SK-N-SH (cell line): Measurements from ENCODE around the gene HEXD. TPM values are rescaled to one million over a fixed set of nuclear protein-coding genes. Genes with fewer than 3 reads are reported as not detected.

Experiments
- CTCF ChIA-PET: fragments of 300-600, 350-600 bp; formaldehyde crosslinking; extraction: SDS; loops from one replicate; lab custom pipeline; 2021; lab: Yijun Ruan, JAX
- POLR2A ChIA-PET: fragments of 350-600 bp; sonication (Branson Sonifier 250); formaldehyde crosslinking; extraction: SDS; loops from one replicate; lab custom pipeline; 2020; ENCODE audit warnings: antibody characterized with exemption, inconsistent platforms; lab: Yijun Ruan, JAX
- DNase-seq: peaks from one replicate; pipeline ENCODE4 v3.0.0; 2012
- H2AFZ ChIP-seq: fragments of 200-600 bp; sonication (generic); 2 replicates; pipeline ENCODE4 v1.8.1; 2016; ENCODE audit warnings: antibody characterized with exemption, mild to moderate bottlenecking, low read depth
- H3F3A ChIP-seq: fragments of 200-600 bp; sonication (generic); replicated peaks from 2 replicates; pipeline ENCODE3; 2016; ENCODE audit warnings: antibody characterized with exemption, mild to moderate bottlenecking; ENCODE audit not compliant: insufficient read depth
- H3K27ac ChIP-seq, 2 experiments: fragments of 200-500 bp in 1 of 2; fragments of 200-600 bp in 1 of 2; sonication (Bioruptor generic) in 1 of 2; sonication (generic), shearing (Covaris generic) in 1 of 2; 2 replicates each; pipeline versions ENCODE4 v1.5.1 to v1.6.1; 2014 to 2016; ENCODE audit warnings: low read depth in 2 of 2, inconsistent platforms in 1 of 2, low read length in 1 of 2, mild to moderate bottlenecking in 1 of 2, mixed read lengths in 1 of 2
- H3K27me3 ChIP-seq: fragments of 200-600 bp; sonication (generic), shearing (Covaris generic); 2 replicates; pipeline ENCODE4 v1.6.1; 2016; ENCODE audit warnings: mixed run types; ENCODE audit not compliant: insufficient read depth
- H3K36me3 ChIP-seq, 2 experiments: fragments of 200-500 bp in 1 of 2; fragments of 200-600 bp in 1 of 2; sonication (Bioruptor generic) in 1 of 2; sonication (generic) in 1 of 2; replicated peaks in 1 of 2; 2 replicates each; pipeline versions ENCODE3 to v1.5.1; 2014 to 2016; ENCODE audit warnings: low read length in 1 of 2, mild to moderate bottlenecking in 1 of 2; ENCODE audit not compliant: insufficient read depth in 2 of 2, control insufficient read depth in 1 of 2
- H3K4me1 ChIP-seq, 2 experiments: fragments of 200-500 bp in 1 of 2; fragments of 200-600 bp in 1 of 2; sonication (Bioruptor generic) in 1 of 2; sonication (generic), shearing (Covaris generic) in 1 of 2; 2 replicates each; pipeline versions ENCODE4 v1.5.1 to v1.6.1; 2014 to 2016; ENCODE audit warnings: low read depth in 1 of 2, low read length in 1 of 2, mixed run types in 1 of 2; ENCODE audit not compliant: insufficient read depth in 2 of 2, control insufficient read depth in 1 of 2
- H3K4me2 ChIP-seq: fragments of 200-600 bp; sonication (generic), shearing (Covaris generic); 2 replicates; pipeline ENCODE4 v1.6.1; 2017; ENCODE audit warnings: mixed run types
- H3K4me3 ChIP-seq, 2 experiments: fragments of 200-500 bp in 1 of 2; fragments of 200-600 bp in 1 of 2; sonication (Bioruptor generic) in 1 of 2; sonication (generic), shearing (Covaris generic) in 1 of 2; 2 replicates each; pipeline versions ENCODE4 v1.5.1 to v1.8.1; 2014 to 2016; ENCODE audit warnings: low read depth in 2 of 2, inconsistent platforms in 1 of 2, low read length in 1 of 2, mild to moderate bottlenecking in 1 of 2, mixed read lengths in 1 of 2, moderate library complexity in 1 of 2
- H3K79me2 ChIP-seq: fragments of 200-600 bp; sonication (generic); 2 replicates; pipeline ENCODE4 v1.8.1; 2017; ENCODE audit warnings: mild to moderate bottlenecking; ENCODE audit not compliant: insufficient read depth
- H3K9ac ChIP-seq: fragments of 200-600 bp; sonication (generic); 2 replicates; pipeline ENCODE4 v1.6.1; 2017; ENCODE audit warnings: mixed run types
- H3K9me2 ChIP-seq: fragments of 200-600 bp; sonication (generic); 2 replicates; pipeline ENCODE4 v1.6.1; 2017; ENCODE audit warnings: mixed run types
- H3K9me3 ChIP-seq: fragments of 200-600 bp; sonication (generic); 2 replicates; pipeline ENCODE4 v1.6.1; 2017; ENCODE audit warnings: mixed run types, mild to moderate bottlenecking, moderate library complexity
- H4K20me1 ChIP-seq: fragments of 200-600 bp; sonication (generic); 2 replicates; pipeline ENCODE4 v1.6.1; 2017; ENCODE audit warnings: mild to moderate bottlenecking, mixed run types; ENCODE audit not compliant: insufficient read depth
- EZH2phosphoT487 ChIP-seq: fragments of 200-600 bp; sonication (generic); IDR thresholded peaks from 2 replicates; pipeline ENCODE4 v1.6.1; 2017; ENCODE audit warnings: low read depth, mixed run types, mild to moderate bottlenecking, antibody characterized with exemption, moderate library complexity, borderline replicate concordance
- FOSL2 ChIP-seq: IDR thresholded peaks from 2 replicates; pipeline ENCODE4 v1.4.0; 2012; ENCODE audit warnings: low read depth, mild to moderate bottlenecking, moderate library complexity, borderline replicate concordance
- FOXM1 ChIP-seq: IDR thresholded peaks from 2 replicates; pipeline ENCODE4 v1.4.0; 2012; ENCODE audit warnings: low read depth, mild to moderate bottlenecking
- GATA2 ChIP-seq: sonication (generic); formaldehyde crosslinking; IDR thresholded peaks from 2 replicates; pipeline ENCODE4 v1.5.0; 2020; ENCODE audit warnings: mild to moderate bottlenecking, missing genetic modification reagents
- MEF2A ChIP-seq: IDR thresholded peaks from 2 replicates; pipeline ENCODE4 v1.4.0; 2012; ENCODE audit warnings: low read depth, borderline replicate concordance
- NFIC ChIP-seq: IDR thresholded peaks from 2 replicates; pipeline ENCODE4 v1.4.0; 2012; ENCODE audit warnings: borderline replicate concordance
- NRF1 ChIP-seq: IDR thresholded peaks from 2 replicates; pipeline ENCODE4 v1.6.1; 2012; ENCODE audit warnings: low read depth, mild to moderate bottlenecking, low read length
- POLR2AphosphoS5 ChIP-seq: IDR thresholded peaks from 2 replicates; pipeline ENCODE4 v1.6.1; 2012; ENCODE audit warnings: low read depth, low read length
- SIN3A ChIP-seq: IDR thresholded peaks from 2 replicates; pipeline ENCODE4 v1.6.1; 2012; ENCODE audit warnings: low read depth, mild to moderate bottlenecking, low read length, moderate library complexity, borderline replicate concordance
- SMC3 ChIP-seq: IDR thresholded peaks from 2 replicates; pipeline ENCODE4 v1.6.1; 2012; ENCODE audit warnings: low read depth, low read length, improper control_type of control experiment
- TAF1 ChIP-seq: IDR thresholded peaks from 2 replicates; pipeline ENCODE4 v1.6.1; 2012; ENCODE audit warnings: low read depth, mild to moderate bottlenecking, low read length, moderate library complexity, borderline replicate concordance
- TCF12 ChIP-seq: IDR thresholded peaks from 2 replicates; pipeline ENCODE4 v1.4.0; 2012
- WGBS: methylation state at CpG from one replicate; pipeline ENCODE4 v1.1.6; 2017; ENCODE audit warnings: low lambda C conversion rate; 5-methylcytosine and 5-hydroxymethylcytosine counted together
- polyA plus RNA-seq, 3 experiments: library from polyadenylated mRNA; depleted of rRNA; stranded (reverse); fragments of >200 nt; gene quantifications; 2 replicates each; pipeline ENCODE4 v1.2.3, GENCODE V29; 2012
- TF ChIP-seq, protein P1 (sequence below): IDR thresholded peaks from 2 replicates; pipeline ENCODE4 v1.6.1; 2012; ENCODE audit warnings: mild to moderate bottlenecking, low read depth, low read length, moderate library complexity
- TF ChIP-seq, protein P2 (sequence below): IDR thresholded peaks from 2 replicates; pipeline ENCODE4; 2012
- TF ChIP-seq, protein P3 (sequence below): IDR thresholded peaks from 2 replicates; pipeline ENCODE4 v1.4.0; 2012; ENCODE audit warnings: low read depth, borderline replicate concordance
- TF ChIP-seq, protein P4 (sequence below): fragments of 200-600 bp; sonication (generic); IDR thresholded peaks from 2 replicates; pipeline ENCODE4 v1.6.1; 2017; ENCODE audit warnings: antibody characterized with exemption, mild to moderate bottlenecking, moderate library complexity

The HEXD gene
- polyA plus RNA-seq, 1 of the 3 experiments (the other 2 are of a cell fraction) = 38.8 TPM

DNA sequence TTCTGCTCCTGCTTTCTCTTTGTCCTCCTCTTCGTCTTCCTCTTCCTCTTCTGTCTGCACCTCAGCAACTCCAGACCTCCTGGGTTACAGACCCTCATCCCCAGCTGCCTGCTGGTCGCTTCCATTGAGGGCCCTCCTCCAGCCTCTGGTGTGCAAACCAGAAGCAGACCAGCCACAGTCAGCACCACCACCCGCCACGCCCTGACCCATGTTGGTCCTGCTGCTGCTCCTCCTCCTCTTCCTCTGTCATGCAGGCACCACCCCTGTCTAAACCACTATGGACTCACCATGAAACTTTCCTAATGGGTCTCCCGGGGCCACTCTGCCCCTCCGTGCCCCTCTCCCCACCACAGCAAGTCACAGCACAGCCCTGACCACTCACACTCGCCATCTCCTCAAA lies 11.7 kb downstream of the HEXD start:
- Histone ChIP-seq H3K79me2 (no peaks in the 10 kb centered on the region), H3K27me3 (no peaks in the 10 kb centered on the region), H3K9ac (no peak overlapping the region), H3K4me3 (no peak overlapping the region), H4K20me1 (no peaks in the 10 kb centered on the region), H3K4me1 (no peaks in the 10 kb centered on the region; a peak in 1 of 4 replicates), H3K9me3 (no peaks in the 10 kb centered on the region), H3K36me3 (no peaks in the 10 kb centered on the region), H3K4me2 (no peak overlapping the region), H3K27ac (no peak overlapping the region), H3K9me2 (no peaks in the 10 kb centered on the region), H3F3A (no peaks in the 10 kb centered on the region), H2AFZ (no peak overlapping the region)
- ChIA-PET POLR2A (no interaction called here), CTCF (interaction anchor here (0.8 to 3.5 kb wide), 2 partner anchors 15 to 224 kb away, joined by 3 to 14 read pairs; no protein-coding TSS in a partner anchor)
- no peak for DNase-seq
- WGBS = 77% methylated on average over 7 of the region's 7 CpGs
- TF ChIP-seq, protein P1, sequence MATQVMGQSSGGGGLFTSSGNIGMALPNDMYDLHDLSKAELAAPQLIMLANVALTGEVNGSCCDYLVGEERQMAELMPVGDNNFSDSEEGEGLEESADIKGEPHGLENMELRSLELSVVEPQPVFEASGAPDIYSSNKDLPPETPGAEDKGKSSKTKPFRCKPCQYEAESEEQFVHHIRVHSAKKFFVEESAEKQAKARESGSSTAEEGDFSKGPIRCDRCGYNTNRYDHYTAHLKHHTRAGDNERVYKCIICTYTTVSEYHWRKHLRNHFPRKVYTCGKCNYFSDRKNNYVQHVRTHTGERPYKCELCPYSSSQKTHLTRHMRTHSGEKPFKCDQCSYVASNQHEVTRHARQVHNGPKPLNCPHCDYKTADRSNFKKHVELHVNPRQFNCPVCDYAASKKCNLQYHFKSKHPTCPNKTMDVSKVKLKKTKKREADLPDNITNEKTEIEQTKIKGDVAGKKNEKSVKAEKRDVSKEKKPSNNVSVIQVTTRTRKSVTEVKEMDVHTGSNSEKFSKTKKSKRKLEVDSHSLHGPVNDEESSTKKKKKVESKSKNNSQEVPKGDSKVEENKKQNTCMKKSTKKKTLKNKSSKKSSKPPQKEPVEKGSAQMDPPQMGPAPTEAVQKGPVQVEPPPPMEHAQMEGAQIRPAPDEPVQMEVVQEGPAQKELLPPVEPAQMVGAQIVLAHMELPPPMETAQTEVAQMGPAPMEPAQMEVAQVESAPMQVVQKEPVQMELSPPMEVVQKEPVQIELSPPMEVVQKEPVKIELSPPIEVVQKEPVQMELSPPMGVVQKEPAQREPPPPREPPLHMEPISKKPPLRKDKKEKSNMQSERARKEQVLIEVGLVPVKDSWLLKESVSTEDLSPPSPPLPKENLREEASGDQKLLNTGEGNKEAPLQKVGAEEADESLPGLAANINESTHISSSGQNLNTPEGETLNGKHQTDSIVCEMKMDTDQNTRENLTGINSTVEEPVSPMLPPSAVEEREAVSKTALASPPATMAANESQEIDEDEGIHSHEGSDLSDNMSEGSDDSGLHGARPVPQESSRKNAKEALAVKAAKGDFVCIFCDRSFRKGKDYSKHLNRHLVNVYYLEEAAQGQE = no peak
- no peak for TF ChIP-seq TCF12
- no peak for TF ChIP-seq POLR2AphosphoS5
- TF ChIP-seq, protein P2, sequence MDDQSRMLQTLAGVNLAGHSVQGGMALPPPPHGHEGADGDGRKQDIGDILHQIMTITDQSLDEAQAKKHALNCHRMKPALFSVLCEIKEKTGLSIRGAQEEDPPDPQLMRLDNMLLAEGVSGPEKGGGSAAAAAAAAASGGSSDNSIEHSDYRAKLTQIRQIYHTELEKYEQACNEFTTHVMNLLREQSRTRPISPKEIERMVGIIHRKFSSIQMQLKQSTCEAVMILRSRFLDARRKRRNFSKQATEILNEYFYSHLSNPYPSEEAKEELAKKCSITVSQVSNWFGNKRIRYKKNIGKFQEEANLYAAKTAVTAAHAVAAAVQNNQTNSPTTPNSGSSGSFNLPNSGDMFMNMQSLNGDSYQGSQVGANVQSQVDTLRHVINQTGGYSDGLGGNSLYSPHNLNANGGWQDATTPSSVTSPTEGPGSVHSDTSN = no peak
- TF ChIP-seq MEF2A = no peak

DNA sequence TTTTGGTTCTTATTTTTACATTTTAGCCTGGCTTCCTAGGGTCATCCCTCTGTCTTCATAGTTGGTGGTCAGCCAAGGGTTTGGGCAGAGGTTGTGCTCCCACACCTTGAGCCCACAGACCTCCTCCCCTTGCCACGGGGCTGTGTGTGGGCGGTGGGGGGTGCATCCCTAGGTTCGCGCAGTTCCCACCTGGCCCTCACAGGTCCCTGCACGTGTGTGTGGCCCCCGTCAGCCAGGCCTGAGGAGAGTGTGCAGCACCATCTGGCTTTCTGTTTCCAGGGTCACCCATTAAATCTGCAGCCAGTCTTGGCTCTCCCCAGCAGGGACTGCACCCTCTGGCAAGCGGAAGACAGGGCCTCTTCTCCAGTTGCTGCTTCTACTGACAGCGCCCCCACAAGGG lies 13.9 kb downstream of the HEXD start:
- no peak overlapping the region for H3K9ac ChIP-seq
- no peak overlapping the region for H3K4me2 ChIP-seq
- no peak overlapping the region for H3K27ac ChIP-seq
- peaks cover 0 to 4% of the 10 kb centered on the region in 2 experiments for H3K36me3 ChIP-seq
- no peaks in the 10 kb centered on the region for H4K20me1 ChIP-seq
- CTCF ChIA-PET = interaction anchor here (0.8 to 2.1 kb wide), 3 partner anchors 10 to 81 kb away, joined by 3 to 4 read pairs (median 3); no protein-coding TSS in a partner anchor
- no peaks in the 10 kb centered on the region for H3K27me3 ChIP-seq
- 86% methylated on average over 7 of the region's 8 CpGs for WGBS
- H3K9me2 ChIP-seq = no peaks in the 10 kb centered on the region
- H2AFZ ChIP-seq = no peak overlapping the region
- H3F3A ChIP-seq = no peaks in the 10 kb centered on the region
- H3K79me2 ChIP-seq = no peaks in the 10 kb centered on the region
- DNase-seq = no peak
- H3K4me3 ChIP-seq = no peak overlapping the region
- POLR2A ChIA-PET = interaction anchor here (0.9 kb wide), 1 partner anchor 50 kb away, joined by 3 read pairs; no protein-coding TSS in a partner anchor
- H3K4me1 ChIP-seq = no peaks in the 10 kb centered on the region; a peak in 1 of 4 replicates
- H3K9me3 ChIP-seq = no peaks in the 10 kb centered on the region
- TF ChIP-seq EZH2phosphoT487 (no peak), POLR2AphosphoS5 (no peak), NFIC (no peak), GATA2 (CRISPR knock-in tag) (no peak), SIN3A (no peak), FOSL2 (no peak), SMC3 (no peak), FOXM1 (no peak), MEF2A (no peak), TAF1 (no peak), NRF1 (no peak)
- TF ChIP-seq, protein P3, sequence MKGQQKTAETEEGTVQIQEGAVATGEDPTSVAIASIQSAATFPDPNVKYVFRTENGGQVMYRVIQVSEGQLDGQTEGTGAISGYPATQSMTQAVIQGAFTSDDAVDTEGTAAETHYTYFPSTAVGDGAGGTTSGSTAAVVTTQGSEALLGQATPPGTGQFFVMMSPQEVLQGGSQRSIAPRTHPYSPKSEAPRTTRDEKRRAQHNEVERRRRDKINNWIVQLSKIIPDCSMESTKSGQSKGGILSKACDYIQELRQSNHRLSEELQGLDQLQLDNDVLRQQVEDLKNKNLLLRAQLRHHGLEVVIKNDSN = no peak
- TF ChIP-seq, protein P4, sequence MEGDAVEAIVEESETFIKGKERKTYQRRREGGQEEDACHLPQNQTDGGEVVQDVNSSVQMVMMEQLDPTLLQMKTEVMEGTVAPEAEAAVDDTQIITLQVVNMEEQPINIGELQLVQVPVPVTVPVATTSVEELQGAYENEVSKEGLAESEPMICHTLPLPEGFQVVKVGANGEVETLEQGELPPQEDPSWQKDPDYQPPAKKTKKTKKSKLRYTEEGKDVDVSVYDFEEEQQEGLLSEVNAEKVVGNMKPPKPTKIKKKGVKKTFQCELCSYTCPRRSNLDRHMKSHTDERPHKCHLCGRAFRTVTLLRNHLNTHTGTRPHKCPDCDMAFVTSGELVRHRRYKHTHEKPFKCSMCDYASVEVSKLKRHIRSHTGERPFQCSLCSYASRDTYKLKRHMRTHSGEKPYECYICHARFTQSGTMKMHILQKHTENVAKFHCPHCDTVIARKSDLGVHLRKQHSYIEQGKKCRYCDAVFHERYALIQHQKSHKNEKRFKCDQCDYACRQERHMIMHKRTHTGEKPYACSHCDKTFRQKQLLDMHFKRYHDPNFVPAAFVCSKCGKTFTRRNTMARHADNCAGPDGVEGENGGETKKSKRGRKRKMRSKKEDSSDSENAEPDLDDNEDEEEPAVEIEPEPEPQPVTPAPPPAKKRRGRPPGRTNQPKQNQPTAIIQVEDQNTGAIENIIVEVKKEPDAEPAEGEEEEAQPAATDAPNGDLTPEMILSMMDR = no peak
- TF ChIP-seq, protein P1 = no peak
